HG03354 (cell line): Measurements from ENCODE around the gene TOX4.
A peak's percentile ranks its signal among the peaks of the same experiment; 100 is the strongest.
"Not testable (repeated sequence)": the region's sequence is repeated elsewhere in the genome, so short reads cannot be mapped to it uniquely, and the experiment has no call there.

Experiments
- ATAC-seq: cut with Tn5 transposase; IDR thresholded peaks from one replicate; pipeline ENCODE4 v1.9.1; 2021; ENCODE audit warnings: mild to moderate bottlenecking; ENCODE audit not compliant: unreplicated experiment, poor library complexity, severe bottlenecking

Gene TOX4

GRCh38 chr14:21476925-21477681 is at the start of gene TOX4, which contains the start of gene RAB2B:
TOX4 (plus strand) TSS chr14:21477195; CDS start chr14:21477279, 84 bp downstream.
RAB2B (minus strand) TSS chr14:21476959; CDS start chr14:21476872, 87 bp downstream.
- ATAC-seq: peak; percentile 100

GRCh38 chr14:21428930-21429329 is 48.1 kb upstream of the TOX4 start:
- ATAC-seq: no peak

GRCh38 chr14:21431126-21431525 is 45.9 kb upstream of the TOX4 start:
- no peak for ATAC-seq

- ATAC-seq: no peak
Observed at GRCh38 chr14:21436567-21437062, 40.4 kb upstream of the TOX4 start.

- peak; percentile 98 for ATAC-seq
Observed at GRCh38 chr14:21437063-21437901, 39.7 kb upstream of the TOX4 start.

GRCh38 chr14:21440859-21441258 is 36.1 kb upstream of the TOX4 start:
- no peak for ATAC-seq

GRCh38 chr14:21442657-21443056 is 34.3 kb upstream of the TOX4 start:
- not testable (repeated sequence) for ATAC-seq

- no peak for ATAC-seq
Observed at GRCh38 chr14:21449899-21450216, 27.1 kb upstream of the TOX4 start.

GRCh38 chr14:21454843-21455544 is 22.0 kb upstream of the TOX4 start:
- no peak for ATAC-seq

- peak; percentile 25 for ATAC-seq
Observed at GRCh38 chr14:21455592-21455911, 21.4 kb upstream of the TOX4 start.

GRCh38 chr14:21455912-21456667 is 20.9 kb upstream of the TOX4 start, which contains the start of gene CHD8:
CHD8 (minus strand) TSS chr14:21456123; CDS start chr14:21431643, 24,480 bp downstream.
- peak; percentile 98 for ATAC-seq

- no peak for ATAC-seq
Observed at GRCh38 chr14:21467616-21468015, 9.4 kb upstream of the TOX4 start.

GRCh38 chr14:21475767-21476522 is 1.1 kb upstream of the TOX4 start:
- ATAC-seq: no peak

GRCh38 chr14:21476523-21476924 is 471 bp upstream of the TOX4 start:
- ATAC-seq: no peak

- no peak for ATAC-seq
Observed at GRCh38 chr14:21486640-21487087, 9.7 kb downstream of the TOX4 start.

GRCh38 chr14:21494902-21495762 is 18.1 kb downstream of the TOX4 start:
- ATAC-seq: no peak

GRCh38 chr14:21496453-21496852 is 19.5 kb downstream of the TOX4 start:
- no peak for ATAC-seq
